NCI-H2107 treated with DMSO at 0.1 percent for 48 hours (cell line): ENCODE results near the gene POMP.
A peak's percentile ranks its signal among the peaks of the same experiment; 100 is the strongest.

Experiments
- DNase-seq: peaks from one replicate; lab custom pipeline; 2025; ENCODE audit not compliant: unreplicated experiment; lab: John Stamatoyannopoulos, UW

Gene POMP, protein sequence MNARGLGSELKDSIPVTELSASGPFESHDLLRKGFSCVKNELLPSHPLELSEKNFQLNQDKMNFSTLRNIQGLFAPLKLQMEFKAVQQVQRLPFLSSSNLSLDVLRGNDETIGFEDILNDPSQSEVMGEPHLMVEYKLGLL

DNA sequence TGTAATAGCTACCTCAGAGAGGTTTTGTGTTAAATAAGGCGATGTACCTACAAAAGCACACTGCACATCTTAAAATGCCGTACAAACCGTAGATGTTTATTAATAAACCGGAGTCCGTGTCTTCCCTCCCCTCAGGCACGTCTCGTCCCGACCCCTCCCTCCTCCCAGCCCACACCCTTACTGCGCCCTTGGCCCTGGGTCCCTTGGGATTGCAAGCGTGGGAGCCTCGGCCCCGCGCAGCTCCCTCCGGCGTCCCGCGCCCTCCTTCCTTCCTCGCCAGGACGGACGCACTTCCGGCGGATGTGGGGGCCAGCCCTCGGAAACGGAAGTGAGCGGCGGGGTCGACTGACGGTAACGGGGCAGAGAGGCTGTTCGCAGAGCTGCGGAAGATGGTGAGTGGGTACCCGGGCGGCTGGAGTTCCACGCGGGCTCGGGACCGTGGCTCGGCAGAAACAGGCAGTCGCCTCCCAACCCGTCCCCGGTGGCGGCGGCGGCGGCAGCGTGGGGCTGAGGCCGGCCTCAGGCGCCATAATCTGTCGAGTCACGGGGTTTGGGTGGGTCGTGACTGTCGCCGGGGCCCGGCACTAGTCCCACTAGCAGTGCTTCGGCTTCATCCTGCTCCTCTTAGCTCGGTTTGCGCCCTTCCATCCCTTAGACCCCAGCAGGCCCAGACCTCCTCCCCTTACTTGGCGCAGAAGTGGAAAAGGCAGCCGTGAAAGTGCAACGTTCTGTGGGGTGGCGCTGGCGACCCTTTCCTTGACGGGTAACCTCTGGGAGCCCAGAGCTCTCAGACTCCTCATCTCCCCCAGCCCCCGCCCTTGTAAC lies at the start of gene POMP:
TSS of gene POMP (plus strand) at position 335 of the 825 bp plus-strand sequence. CDS start at position 390, 55 bp downstream.
- peak; percentile 57 for DNase-seq

- DNase-seq: no peak
Measured at GRCh38 chr13:28609381-28609780, 49.5 kb upstream of the POMP start.

DNA sequence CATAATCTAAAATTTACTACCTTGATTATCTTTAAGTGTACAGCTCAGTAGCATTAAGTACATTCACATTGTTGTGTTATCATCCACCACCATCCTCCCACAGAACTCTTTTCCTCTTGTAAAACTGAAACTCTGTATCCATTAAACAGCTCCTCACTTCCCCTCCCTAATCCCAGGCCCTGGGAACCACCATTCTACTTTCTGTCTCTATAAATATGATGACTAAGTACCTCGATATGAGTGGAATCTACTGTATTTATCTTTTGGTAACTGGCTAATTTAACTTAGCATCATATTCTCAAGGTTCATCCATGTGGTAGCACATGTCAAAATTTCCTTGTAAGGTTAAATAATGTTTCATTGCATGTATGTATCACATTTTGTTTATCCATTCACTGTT lies 49.0 kb upstream of the POMP start:
- DNase-seq: no peak

GRCh38 chr13:28610996-28611395 lies 47.9 kb upstream of the POMP start:
- no peak for DNase-seq

DNA sequence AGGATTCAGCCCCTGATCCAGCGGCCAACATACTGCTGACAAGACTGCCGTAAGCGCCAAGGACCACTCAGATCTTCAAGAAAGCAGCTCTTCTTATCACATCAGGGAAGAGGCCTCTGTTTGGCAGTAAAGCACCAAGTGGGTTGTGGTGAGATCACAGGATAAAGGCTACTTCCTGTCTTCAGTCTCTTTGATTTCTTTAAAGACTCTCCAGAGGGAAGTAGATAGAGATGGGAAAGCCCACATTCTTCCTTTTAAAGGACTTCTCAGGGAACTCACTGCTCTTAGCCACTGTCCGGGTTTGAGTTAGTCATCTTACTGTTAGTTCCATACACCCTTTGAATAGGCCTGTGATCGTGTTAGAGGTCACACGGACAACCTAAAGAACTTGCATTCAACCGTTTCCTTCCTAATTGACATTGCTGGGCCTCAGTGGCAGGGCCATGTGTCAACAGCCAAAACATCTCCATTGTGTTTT lies 47.2 kb upstream of the POMP start:
- DNase-seq: no peak

DNA sequence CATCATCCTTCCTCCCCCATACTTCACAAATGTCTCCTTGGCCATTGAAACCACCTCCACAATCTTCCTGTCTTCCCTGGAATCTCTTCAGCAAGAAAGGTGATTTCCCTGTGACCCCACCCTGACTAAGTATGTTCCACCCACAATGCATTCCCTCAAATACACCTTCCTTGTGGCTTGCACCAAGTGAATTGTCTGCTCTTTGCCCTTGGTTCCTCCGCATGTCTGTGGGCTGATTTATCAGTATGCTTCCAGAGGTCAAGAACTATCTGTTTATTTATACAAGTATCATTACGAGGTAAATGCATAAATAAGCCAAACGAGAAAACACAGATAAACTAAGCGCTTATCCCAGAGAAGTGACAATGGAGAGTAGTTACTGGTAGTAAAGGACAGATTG lies 45.4 kb upstream of the POMP start:
- DNase-seq: no peak

- DNase-seq: no peak
Measured at GRCh38 chr13:28615916-28616446, 42.9 kb upstream of the POMP start.

GRCh38 chr13:28618230-28618994 lies 40.5 kb upstream of the POMP start:
- DNase-seq: no peak

- DNase-seq: no peak
Measured at GRCh38 chr13:28620011-28620830, 38.7 kb upstream of the POMP start.

GRCh38 chr13:28621449-28621848 lies 37.5 kb upstream of the POMP start:
- DNase-seq: no peak

DNA sequence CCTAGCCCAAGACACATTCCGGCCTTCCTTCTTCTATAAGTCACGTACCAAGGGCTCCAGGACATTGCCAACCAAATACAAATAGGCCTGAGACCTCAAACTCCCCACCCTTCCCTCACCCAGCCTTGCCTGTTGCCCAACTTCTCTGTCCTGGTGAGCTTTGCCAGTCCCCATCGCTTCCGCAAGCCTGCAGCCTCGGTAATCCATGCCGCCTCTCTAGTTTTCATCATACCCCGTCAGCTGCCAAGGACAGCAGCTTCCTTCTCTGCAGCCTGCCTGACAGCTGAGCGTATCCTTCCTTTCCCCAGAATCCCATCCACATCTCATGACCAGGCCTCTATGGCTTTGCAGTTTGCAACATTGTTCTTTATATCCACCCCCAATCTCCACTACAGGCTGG lies 36.6 kb upstream of the POMP start:
- DNase-seq: no peak

- DNase-seq: no peak
Measured at GRCh38 chr13:28623782-28624706, 34.9 kb upstream of the POMP start.

- DNase-seq: no peak
Measured at GRCh38 chr13:28624707-28625432, 34.1 kb upstream of the POMP start.

DNA sequence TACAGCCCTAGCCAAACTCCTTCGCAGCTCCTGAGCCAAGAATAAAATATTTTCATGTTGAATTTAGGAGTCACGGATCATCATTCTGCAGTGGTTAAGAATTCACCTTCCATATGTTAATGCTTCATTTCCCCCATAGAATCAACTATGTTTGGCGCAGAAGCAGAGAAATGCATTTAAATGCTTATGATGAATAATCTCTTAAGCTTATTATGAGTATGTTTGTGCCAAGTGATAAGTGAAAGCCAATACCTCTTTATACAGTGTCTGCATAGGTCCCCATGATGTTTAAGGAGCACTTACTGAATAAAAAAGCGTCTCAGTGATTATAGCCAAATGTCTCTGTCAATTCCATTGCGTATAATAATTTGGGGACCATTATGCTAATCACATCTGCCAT lies 32.7 kb upstream of the POMP start:
- DNase-seq: no peak

DNA sequence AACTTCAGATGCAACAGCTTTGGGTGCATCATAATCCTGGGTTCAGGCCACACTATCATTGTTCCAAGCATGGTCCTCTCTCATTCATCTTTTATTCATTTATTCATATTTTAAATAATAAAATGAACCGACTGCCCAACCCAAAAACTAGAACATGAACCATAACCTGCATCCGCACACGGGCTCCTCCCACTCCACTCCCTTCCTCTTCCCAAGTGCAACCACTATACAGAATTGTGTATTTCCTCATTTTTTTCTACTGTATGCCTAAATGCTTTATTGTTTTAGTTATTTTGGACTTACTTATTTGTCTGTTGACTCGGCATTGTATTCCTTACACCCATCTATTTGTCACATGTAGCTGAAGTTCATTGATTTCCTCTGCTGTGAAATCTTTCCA lies 30.7 kb upstream of the POMP start:
- no peak for DNase-seq

GRCh38 chr13:28630869-28631268 lies 28.1 kb upstream of the POMP start:
- DNase-seq: no peak

- no peak for DNase-seq
Measured at GRCh38 chr13:28631801-28632200, 27.1 kb upstream of the POMP start.

DNA sequence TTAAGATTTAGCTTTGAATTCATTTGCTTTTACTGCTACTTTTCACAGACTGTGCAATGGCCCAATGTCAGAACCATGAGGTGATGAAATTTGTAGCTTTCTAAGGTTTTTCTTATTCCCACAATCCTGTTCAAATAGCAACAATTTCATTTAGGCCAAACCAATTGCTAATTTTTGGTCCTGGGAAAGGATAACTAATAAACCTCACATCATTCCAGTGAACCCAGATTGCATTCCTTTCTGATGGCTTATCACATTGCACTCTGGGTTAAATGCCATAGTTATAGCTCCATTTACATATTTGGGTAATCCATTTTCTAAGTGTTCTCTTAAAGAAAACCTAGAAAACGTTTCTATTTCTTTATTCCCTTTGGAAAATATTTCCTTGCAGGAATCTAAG lies 22.9 kb upstream of the POMP start:
- DNase-seq: no peak

DNA sequence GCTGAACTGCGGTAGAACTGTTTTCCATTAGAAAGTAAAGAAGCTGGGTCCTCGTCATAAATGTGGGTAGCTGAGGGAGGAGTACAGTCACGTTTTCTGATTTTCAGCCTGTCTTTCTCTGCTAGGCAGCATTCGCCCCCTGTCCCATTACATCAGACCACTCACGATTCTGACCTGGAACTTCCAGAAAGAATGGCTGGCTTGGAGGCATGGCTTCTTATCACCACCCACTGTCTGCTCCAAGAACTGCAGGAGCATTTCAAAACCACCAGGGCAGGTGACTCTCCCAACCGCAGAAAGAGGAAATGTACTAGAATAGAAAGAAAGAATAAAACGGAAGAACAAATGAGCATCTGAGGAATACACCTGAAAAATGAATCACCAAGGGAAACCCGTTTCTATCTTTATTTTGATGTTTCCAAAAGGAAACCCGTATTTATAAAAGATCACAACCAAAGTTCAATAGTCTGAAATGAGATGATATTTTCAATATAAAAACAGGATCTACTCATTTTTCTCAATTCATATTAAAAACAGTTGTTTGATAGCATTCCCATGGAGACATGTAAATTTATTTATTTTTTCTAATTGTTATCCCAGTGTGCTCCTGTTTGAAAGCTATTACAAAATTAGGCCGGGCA lies 22.1 kb upstream of the POMP start:
- peak; percentile 20 for DNase-seq
